ENCODE data around the gene RHEB. TPM values are rescaled to one million over a fixed set of nuclear protein-coding genes. Genes with fewer than 3 reads are reported as not detected.

RHEB gene
- total and polyA plus RNA-seq, 2 of the 4 experiments (the other 2 are of a cell fraction) = 19.7 to 67.2 TPM

GRCh38 chr7:151432658-151433521 lies 86.8 kb downstream of the RHEB start (continued):
- no peak for TF ChIP-seq BHLHE40 (IDR thresholded peaks at IDR 0.05; ENCODE audit: low read depth, low read length)

- H3K4me3 ChIP-seq (ENCODE audit: insufficient read depth, low read depth, low read length) = no peak overlapping the region
- no peak overlapping the region for H2AK9ac ChIP-seq (replicated peaks; ENCODE audit: low read depth, low read length, poor library complexity)
- no peak overlapping the region for H3K14ac ChIP-seq (replicated peaks; ENCODE audit: low read depth, low read length)
- no peak for TF ChIP-seq FOS (IDR thresholded peaks at IDR 0.05; ENCODE audit: low read depth, low read length)
- TF ChIP-seq SMC3 (IDR thresholded peaks at IDR 0.05; ENCODE audit: low read depth, low read length) = no peak
- TF ChIP-seq CTCF (conservative IDR thresholded peaks at IDR 0.05; ENCODE audit: low read depth, low read length) = no peak
- dilution Hi-C loops (cut with HindIII; ENCODE audit: low sequenced_read_pairs, unreplicated experiment) = no loop called here
- H2BK120ac ChIP-seq (ENCODE audit: low read depth, low read length) = no peak overlapping the region
- H2BK15ac ChIP-seq (ENCODE audit: low read depth, low read length) = no peak overlapping the region
- peaks cover 10% of the 10 kb centered on the region for H3K9me1 ChIP-seq (ENCODE audit: insufficient read depth, low read length)
- intact Hi-C loops (cut with micrococcal nuclease) = no loop called here
- no peak overlapping the region for H3K27ac ChIP-seq (ENCODE audit: insufficient read depth, low read length)
- no peak overlapping the region for H3K9ac ChIP-seq (ENCODE audit: low read depth, low read length)
- no peaks in the 10 kb centered on the region for H3K36me3 ChIP-seq (ENCODE audit: control insufficient read depth, insufficient read depth, low read length)
- H2AFZ ChIP-seq (replicated peaks; ENCODE audit: low read length, poor library complexity) = no peak overlapping the region
- no peak overlapping the region for H3K4me2 ChIP-seq (ENCODE audit: low read depth, low read length)
- 0 out of 2 replicates have a peak, but pooled peaks cover 2% of the 10 kb centered on the region for H3K27me3 ChIP-seq (ENCODE audit: control insufficient read depth, insufficient read depth, low read length)
- no TSS peak for BruUV-seq (replicated peaks)
- POLR2A ChIA-PET (ENCODE audit: unreplicated experiment) = no interaction called here
- WGBS, 2 experiments (ENCODE audit: extremely low coverage in 2 of 2, insufficient read length in 1 of 2) = 96% methylated on average over 9 of the region's 25 CpGs; no CpG with 5 or more reads in 1 of the 2 experiments
- in situ Hi-C loops (cut with MboI; ENCODE audit: low sequenced_read_pairs) = no loop called here
- no peak overlapping the region for H3K23ac ChIP-seq (ENCODE audit: low read depth, low read length)
- peaks cover 30% of the 10 kb centered on the region for H3K4me1 ChIP-seq (ENCODE audit: control insufficient read depth, insufficient read depth, low read length)
- ATAC-seq (ENCODE audit: low read depth) (no peak), DNase-seq (no peak)
- no peaks in the 10 kb centered on the region; a peak in 1 of 4 replicates for H3K79me1 ChIP-seq (ENCODE audit: low read depth in 1 of 2, low read length in 2 of 2)
- H2BK20ac ChIP-seq (ENCODE audit: low read depth, low read length) = no peak overlapping the region
- H4K91ac ChIP-seq (ENCODE audit: insufficient read depth, low read depth, low read length) = no peak overlapping the region
- H3K56ac ChIP-seq (ENCODE audit: extremely low read depth, insufficient read depth, low read length) = no peak overlapping the region
- H2BK5ac ChIP-seq (ENCODE audit: low read depth, low read length, poor library complexity, severe bottlenecking) = no peak overlapping the region
- no peak overlapping the region for H4K8ac ChIP-seq (ENCODE audit: low read depth in 2 of 2, low read length in 2 of 2)
- CTCF ChIA-PET = no interaction called here
- no peaks in the 10 kb centered on the region for H3K9me3 ChIP-seq (ENCODE audit: control insufficient read depth, insufficient read depth, low read length)
- H4K20me1 ChIP-seq (ENCODE audit: insufficient read depth, low read length) = no peaks in the 10 kb centered on the region
- no peak overlapping the region for H3K18ac ChIP-seq (ENCODE audit: low read depth, low read length)
- H4K5ac ChIP-seq (ENCODE audit: low read depth, low read length) = no peak overlapping the region
- no peak overlapping the region for H2AK5ac ChIP-seq (ENCODE audit: low read depth, low read length)
- H3K4ac ChIP-seq (ENCODE audit: low read depth, low read length) = no peak overlapping the region
Measured at GRCh38 chr7:151431768-151432311, 87.9 kb downstream of the RHEB start.
